ENCODE data around the gene CERS5.

CERS5 gene

GRCh38 chr12:50083301-50083700, 83.9 kb downstream of the CERS5 start:
- no peaks in the 10 kb centered on the region for H3K9me3 ChIP-seq (ENCODE audit: low read length)
- H3K36me3 ChIP-seq (ENCODE audit: insufficient read depth, low read length), result peaks cover 16% of the 10 kb centered on the region
- no peak overlapping the region for H3K4me3 ChIP-seq (ENCODE audit: low read depth in 1 of 2, low read length in 2 of 2)
- no peaks in the 10 kb centered on the region for H3K4me1 ChIP-seq (ENCODE audit: insufficient read depth, low read length)
- H3K9ac ChIP-seq (ENCODE audit: low read length), result no peak overlapping the region
- H3K27ac ChIP-seq (ENCODE audit: low read depth, low read length), result no peak overlapping the region
- H3K27me3 ChIP-seq (ENCODE audit: control insufficient read depth in 1 of 2, insufficient read depth in 2 of 2, low read length in 2 of 2), result no peaks in the 10 kb centered on the region

GRCh38 chr12:50082644-50083043, 84.5 kb downstream of the CERS5 start:
- Histone ChIP-seq H3K9ac (ENCODE audit: low read length) (no peak overlapping the region), H3K9me3 (ENCODE audit: low read length) (no peaks in the 10 kb centered on the region), H3K36me3 (ENCODE audit: insufficient read depth, low read length) (peaks cover 12% of the 10 kb centered on the region), H3K27me3 (ENCODE audit: control insufficient read depth in 1 of 2, insufficient read depth in 2 of 2, low read length in 2 of 2) (no peaks in the 10 kb centered on the region), H3K27ac (ENCODE audit: low read depth, low read length) (no peak overlapping the region), H3K4me3 (ENCODE audit: low read depth in 1 of 2, low read length in 2 of 2) (no peak overlapping the region), H3K4me1 (ENCODE audit: insufficient read depth, low read length) (no peaks in the 10 kb centered on the region)

- Histone ChIP-seq H3K4me1 (ENCODE audit: insufficient read depth, low read length) (no peaks in the 10 kb centered on the region), H3K4me3 (ENCODE audit: low read depth in 1 of 2, low read length in 2 of 2) (no peak overlapping the region), H3K36me3 (ENCODE audit: insufficient read depth, low read length) (no peaks in the 10 kb centered on the region), H3K9me3 (ENCODE audit: low read length) (no peaks in the 10 kb centered on the region), H3K9ac (ENCODE audit: low read length) (no peak overlapping the region), H3K27ac (ENCODE audit: low read depth, low read length) (no peak overlapping the region), H3K27me3 (ENCODE audit: control insufficient read depth in 1 of 2, insufficient read depth in 2 of 2, low read length in 2 of 2) (no peaks in the 10 kb centered on the region)
These were observed 85.9 kb downstream of the CERS5 start for GRCh38 chr12:50081096-50081808.

- no peak overlapping the region for H3K9ac ChIP-seq (ENCODE audit: low read length)
- no peaks in the 10 kb centered on the region for H3K4me1 ChIP-seq (ENCODE audit: insufficient read depth, low read length)
These were observed 87.4 kb downstream of the CERS5 start for GRCh38 chr12:50079771-50080170.

More at GRCh38 chr12:50079771-50080170, 87.4 kb downstream of the CERS5 start:
- H3K36me3 ChIP-seq (ENCODE audit: insufficient read depth, low read length), result no peaks in the 10 kb centered on the region
- H3K9me3 ChIP-seq (ENCODE audit: low read length), result no peaks in the 10 kb centered on the region
- H3K4me3 ChIP-seq (ENCODE audit: low read depth in 1 of 2, low read length in 2 of 2), result no peak overlapping the region
- H3K27ac ChIP-seq (ENCODE audit: low read depth, low read length), result no peak overlapping the region
- no peaks in the 10 kb centered on the region for H3K27me3 ChIP-seq (ENCODE audit: control insufficient read depth in 1 of 2, insufficient read depth in 2 of 2, low read length in 2 of 2)
